ENCODE data around the gene RDX. TPM values are rescaled to one million over a fixed set of nuclear protein-coding genes. Genes with fewer than 3 reads are reported as not detected.
A peak's percentile ranks its signal among the peaks of the same experiment; 100 is the strongest.
"Not testable (repeated sequence)": the region's sequence is repeated elsewhere in the genome, so short reads cannot be mapped to it uniquely, and the experiment has no call there.

RDX gene
- total RNA-seq, 2 donors from 2014 or later = 78.0 to 161 TPM

DNA sequence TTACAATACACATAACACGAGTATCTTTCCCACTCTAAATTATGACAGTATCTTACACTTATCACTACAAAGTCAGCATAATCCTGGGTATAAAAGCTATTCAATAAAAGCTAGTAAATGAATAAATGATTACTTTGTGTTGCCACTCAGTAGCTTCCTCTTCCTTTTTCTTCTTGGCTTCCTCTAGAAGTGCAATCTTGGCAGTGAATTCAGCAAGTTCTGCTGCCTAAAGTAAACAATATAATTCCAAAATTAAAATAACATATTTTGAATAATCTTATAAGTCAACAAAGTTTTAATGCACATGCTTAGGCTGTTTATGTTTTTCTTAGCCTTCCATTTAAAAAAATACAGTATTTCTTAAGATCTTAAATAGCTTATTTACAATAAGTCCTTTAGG lies 60.4 kb downstream of the RDX start:
- no peaks in the 10 kb centered on the region for H3K9me3 Mint-ChIP-seq
- H3K4me3 Mint-ChIP-seq = no peak overlapping the region
- H3K4me1 Mint-ChIP-seq (ENCODE audit: low read depth in 2 of 2) = peaks cover 0 to 4% of the 10 kb centered on the region in 2 donors
- H3K27ac Mint-ChIP-seq = no peak overlapping the region
- no peak for ATAC-seq
- no peaks in the 10 kb centered on the region for H3K27me3 Mint-ChIP-seq
- no peak for DNase-seq (ENCODE audit: low spot score)
- peaks cover 43% of the 10 kb centered on the region for H3K36me3 Mint-ChIP-seq

DNA sequence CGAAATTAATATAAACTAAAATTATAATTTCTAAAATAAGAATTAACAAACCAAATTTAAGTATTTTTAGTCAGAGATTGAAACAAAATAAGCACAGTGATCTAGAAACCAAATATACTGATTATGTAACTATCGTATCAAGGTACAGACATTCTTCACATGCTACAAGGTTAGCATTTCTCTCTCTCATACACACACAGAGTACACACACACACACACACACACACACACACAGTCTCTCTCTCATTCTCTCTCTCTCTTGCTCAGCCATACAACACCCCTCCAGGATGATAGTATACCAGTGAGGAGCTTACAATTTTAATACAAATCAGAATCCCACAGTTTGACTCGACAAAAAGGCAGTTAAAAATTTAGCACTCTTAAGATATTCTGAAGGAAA lies 66.0 kb downstream of the RDX start:
- peaks cover 38% of the 10 kb centered on the region for H3K36me3 Mint-ChIP-seq
- no peaks in the 10 kb centered on the region for H3K4me1 Mint-ChIP-seq (ENCODE audit: low read depth in 2 of 2)
- no peak for ATAC-seq
- no peak overlapping the region for H3K4me3 Mint-ChIP-seq
- no peaks in the 10 kb centered on the region for H3K9me3 Mint-ChIP-seq
- DNase-seq (ENCODE audit: low spot score) = no peak
- H3K27ac Mint-ChIP-seq = no peak overlapping the region
- no peaks in the 10 kb centered on the region for H3K27me3 Mint-ChIP-seq

DNA sequence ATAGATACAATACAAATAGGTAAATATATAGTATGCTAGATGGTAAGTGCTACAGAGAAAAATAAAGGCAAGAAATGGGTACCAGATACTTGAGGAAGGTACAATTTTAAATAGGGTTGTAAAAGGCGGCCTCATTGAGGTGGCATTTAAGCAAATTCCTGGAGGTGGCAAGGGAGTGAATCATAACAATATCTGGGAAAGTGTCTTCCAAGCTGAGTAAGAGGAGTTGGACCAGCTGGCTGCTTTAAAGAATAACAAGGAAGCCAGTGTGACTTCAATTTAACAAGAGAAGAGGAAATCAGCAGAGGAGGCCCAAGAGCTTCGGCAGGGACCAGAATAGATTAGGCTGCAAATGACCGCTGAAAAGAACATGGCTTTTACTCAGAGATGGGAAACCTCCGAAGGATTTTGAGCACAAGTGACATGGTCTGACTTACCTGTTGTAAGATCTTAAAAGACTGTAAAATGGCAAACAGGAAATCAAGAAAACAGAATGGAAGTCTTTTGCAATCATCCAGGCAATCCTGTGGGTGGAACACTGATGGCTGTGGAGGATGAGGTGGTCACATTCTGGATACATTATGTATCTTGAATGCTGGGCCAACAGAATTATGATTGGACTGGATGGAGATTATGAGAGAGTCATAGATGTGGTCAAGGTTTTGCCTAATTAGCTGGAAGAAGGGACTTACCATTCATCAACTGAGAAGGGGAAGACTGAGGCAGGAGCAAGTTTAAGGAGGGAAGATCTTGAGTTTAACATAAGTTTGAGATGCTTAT lies 77.2 kb downstream of the RDX start:
- H3K27me3 Mint-ChIP-seq = no peaks in the 10 kb centered on the region
- DNase-seq (ENCODE audit: low spot score) (no peak), ATAC-seq (no peak)
- no peaks in the 10 kb centered on the region for H3K4me1 Mint-ChIP-seq (ENCODE audit: low read depth in 2 of 2)
- H3K9me3 Mint-ChIP-seq = no peaks in the 10 kb centered on the region
- H3K36me3 Mint-ChIP-seq = peaks cover 5% of the 10 kb centered on the region
- H3K27ac Mint-ChIP-seq = no peak overlapping the region
- no peak overlapping the region for H3K4me3 Mint-ChIP-seq

DNA sequence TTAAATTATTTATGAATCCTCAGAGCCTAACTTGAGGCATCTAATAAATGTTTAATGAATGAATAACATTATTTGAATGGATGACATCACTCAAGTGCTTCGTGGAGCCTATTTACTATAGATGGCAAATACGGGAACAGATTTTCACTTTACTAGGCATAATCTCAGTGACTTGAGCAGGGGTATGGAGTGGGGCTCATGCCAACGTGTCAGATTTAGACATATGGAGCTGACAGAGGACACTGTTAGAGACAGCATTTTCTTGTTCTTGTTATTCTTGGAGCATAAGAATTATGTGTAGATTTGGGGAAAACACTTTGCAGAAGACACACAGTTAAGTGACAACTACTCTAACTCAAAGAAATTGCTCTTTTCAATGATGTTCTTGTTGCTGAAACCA lies 78.5 kb downstream of the RDX start:
- Mint-ChIP-seq H3K9me3 (no peaks in the 10 kb centered on the region), H3K27me3 (peaks cover 0 to under 1% of the 10 kb centered on the region in 2 donors), H3K36me3 (peaks cover 5% of the 10 kb centered on the region), H3K4me3 (no peak overlapping the region), H3K4me1 (ENCODE audit: low read depth in 2 of 2) (no peaks in the 10 kb centered on the region), H3K27ac (no peak overlapping the region)
- DNase-seq (ENCODE audit: low spot score) (no peak), ATAC-seq (no peak)

DNA sequence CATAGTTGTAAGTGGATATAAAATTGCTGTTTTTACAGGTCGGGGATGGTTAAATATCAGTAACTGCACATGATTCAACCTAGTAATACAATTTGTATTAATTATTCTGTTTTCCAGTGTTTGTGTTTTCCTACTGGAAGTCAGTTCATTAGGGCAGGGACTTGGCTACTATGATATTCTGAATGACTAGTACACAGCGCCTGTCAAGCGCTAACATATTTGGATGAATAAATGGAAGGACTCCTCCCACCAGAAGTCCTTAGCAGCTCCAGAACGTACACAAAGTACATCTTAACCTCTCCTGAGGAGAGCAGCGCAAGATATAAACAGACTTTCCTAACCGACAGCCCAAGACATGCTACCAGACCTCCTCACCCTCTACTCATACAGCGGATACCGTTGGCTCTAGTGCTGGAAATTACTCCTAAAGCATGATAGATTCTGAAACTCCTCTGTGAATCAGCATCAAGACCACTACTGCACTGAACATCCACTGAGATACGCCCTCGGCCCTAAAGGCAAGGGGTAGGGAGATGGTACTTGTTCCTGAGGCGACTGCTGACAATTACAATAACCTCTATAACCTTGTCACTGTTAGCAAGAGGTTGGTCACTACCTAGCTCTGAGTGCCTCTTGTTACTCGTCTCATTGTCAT lies 79.1 kb downstream of the RDX start:
- DNase-seq (ENCODE audit: low spot score) = no peak
- H3K27me3 Mint-ChIP-seq = peaks cover 0 to 2% of the 10 kb centered on the region in 2 donors
- no peaks in the 10 kb centered on the region for H3K4me1 Mint-ChIP-seq (ENCODE audit: low read depth in 2 of 2)
- no peak overlapping the region for H3K4me3 Mint-ChIP-seq
- H3K36me3 Mint-ChIP-seq = peaks cover 5% of the 10 kb centered on the region
- no peaks in the 10 kb centered on the region for H3K9me3 Mint-ChIP-seq
- H3K27ac Mint-ChIP-seq = no peak overlapping the region
- ATAC-seq = peak; percentile 32 to 80

DNA sequence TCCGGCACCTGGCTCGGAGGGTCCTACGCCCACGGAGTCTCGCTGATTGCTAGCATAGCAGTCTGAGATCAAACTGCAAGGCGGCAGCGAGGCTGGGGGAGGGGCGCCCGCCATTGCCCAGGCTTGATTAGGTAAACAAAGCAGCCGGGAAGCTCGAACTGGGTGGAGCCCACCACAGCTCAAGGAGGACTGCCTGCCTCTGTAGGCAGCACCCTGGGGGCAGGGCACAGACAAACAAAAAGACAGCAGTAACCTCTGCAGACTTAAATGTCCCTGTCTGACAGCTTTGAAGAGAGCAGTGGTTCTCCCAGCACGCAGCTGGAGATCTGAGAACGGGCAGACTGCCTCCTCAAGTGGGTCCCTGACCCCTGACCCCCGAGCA lies 87.1 kb downstream of the RDX start:
- not testable (repeated sequence) for H3K27me3 Mint-ChIP-seq; H3K4me1 Mint-ChIP-seq (ENCODE audit: low read depth in 2 of 2); DNase-seq (ENCODE audit: low spot score); H3K27ac Mint-ChIP-seq; H3K36me3 Mint-ChIP-seq; H3K9me3 Mint-ChIP-seq; ATAC-seq
- peak overlapping the region; percentile 51 for H3K4me3 Mint-ChIP-seq

DNA sequence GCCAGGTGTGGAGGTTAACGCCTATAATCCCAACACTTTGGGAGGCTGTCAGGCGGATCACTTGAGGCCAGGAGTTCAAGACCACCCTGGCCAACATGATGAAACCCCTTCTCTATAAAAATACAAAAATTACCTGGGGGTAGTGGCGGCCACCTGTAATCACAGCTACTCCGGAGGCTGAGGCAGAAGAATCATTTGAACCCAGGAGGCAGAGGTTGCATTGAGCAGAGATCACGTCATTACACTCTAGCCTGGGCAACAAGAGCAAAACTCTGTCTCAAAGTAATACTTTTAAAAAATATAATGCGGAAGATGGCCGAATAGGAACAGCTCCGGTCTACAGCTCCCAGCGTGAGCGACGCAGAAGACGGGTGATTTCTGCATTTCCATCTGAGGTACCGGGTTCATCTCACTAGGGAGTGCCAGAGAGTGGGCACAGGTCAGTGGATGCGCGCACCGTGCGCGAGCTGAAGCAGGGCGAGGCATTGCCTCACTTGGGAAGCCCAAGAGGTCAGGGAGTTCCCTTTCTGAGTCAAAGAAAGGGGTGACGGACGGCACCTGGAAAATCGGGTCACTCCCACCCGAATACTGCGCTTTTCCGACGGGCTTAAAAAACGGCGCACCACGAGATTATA lies 87.6 kb downstream of the RDX start:
- H3K4me3 Mint-ChIP-seq = peak overlapping the region; percentile 51
- H3K36me3 Mint-ChIP-seq; H3K27ac Mint-ChIP-seq; DNase-seq (ENCODE audit: low spot score); H3K4me1 Mint-ChIP-seq (ENCODE audit: low read depth in 2 of 2); ATAC-seq; H3K9me3 Mint-ChIP-seq; H3K27me3 Mint-ChIP-seq: not testable (repeated sequence)

DNA sequence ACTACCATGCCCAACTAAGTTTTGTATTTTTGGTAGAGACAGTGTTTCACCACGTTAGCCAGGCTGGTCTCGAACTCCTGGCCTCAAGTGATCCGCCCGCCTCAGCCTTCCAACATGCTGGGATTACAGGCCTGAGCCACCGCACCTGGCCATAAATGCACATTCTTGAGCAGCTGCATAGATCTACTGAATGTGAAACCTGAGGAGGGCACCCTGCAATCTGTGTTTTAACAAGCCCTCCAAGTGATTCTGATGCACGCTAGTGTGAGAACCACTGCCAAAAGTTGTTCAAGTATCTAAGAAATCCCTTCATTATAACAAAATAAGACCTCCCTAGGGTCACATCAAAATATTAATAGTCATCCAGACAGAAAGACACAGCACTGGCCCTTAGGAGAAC lies 89.3 kb downstream of the RDX start:
- no peaks in the 10 kb centered on the region for H3K36me3 Mint-ChIP-seq
- H3K9me3 Mint-ChIP-seq = no peaks in the 10 kb centered on the region
- no peak overlapping the region for H3K27ac Mint-ChIP-seq
- ATAC-seq (no peak), DNase-seq (ENCODE audit: low spot score) (no peak)
- peaks cover 0 to 2% of the 10 kb centered on the region in 2 donors for H3K27me3 Mint-ChIP-seq
- no peaks in the 10 kb centered on the region for H3K4me1 Mint-ChIP-seq (ENCODE audit: low read depth in 2 of 2)
- H3K4me3 Mint-ChIP-seq = no peak overlapping the region

DNA sequence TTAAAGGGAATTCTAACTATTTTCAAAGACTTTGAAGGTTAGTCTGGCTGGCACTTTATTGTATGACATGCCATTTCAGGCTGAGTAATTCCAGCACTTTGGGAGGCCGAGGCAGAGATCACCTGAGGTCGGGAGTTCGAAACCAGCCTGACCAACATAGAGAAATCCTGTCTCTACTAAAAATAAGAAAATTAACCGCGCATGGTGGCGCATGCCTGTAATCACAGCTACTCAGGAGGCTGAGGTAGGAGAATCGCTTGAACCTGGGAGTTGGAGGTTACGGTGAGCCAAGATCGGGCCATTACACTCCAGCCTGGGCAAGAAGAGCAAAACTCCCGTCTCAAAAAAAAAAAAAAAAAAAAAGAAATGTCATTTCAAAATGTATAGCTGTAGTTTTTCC lies 95.6 kb downstream of the RDX start:
- ATAC-seq = no peak

DNA sequence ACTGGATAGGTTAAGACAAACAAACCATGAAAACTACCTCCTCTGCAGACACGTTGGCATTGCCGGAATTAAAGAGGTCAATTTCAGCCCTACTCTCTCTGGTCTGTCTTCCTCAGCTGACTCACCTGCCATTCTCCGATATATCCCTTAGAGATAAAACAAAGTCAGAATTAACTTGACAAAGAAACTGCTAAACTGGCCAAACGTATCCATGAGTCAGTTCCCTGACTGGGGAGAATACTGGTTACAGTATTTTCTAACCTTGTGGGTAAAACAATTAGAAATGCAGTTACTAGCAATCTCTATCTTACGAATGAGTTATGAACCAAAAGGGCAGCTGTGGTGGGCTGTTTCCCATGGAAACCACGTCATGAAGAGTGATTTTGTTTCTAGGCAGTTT lies 96.2 kb downstream of the RDX start:
- Mint-ChIP-seq H3K27ac (no peak overlapping the region), H3K27me3 (no peaks in the 10 kb centered on the region), H3K36me3 (no peaks in the 10 kb centered on the region), H3K4me3 (no peak overlapping the region), H3K4me1 (ENCODE audit: low read depth in 2 of 2) (no peaks in the 10 kb centered on the region), H3K9me3 (no peaks in the 10 kb centered on the region)
- ATAC-seq = no peak
- DNase-seq (ENCODE audit: low spot score) = no peak

More for the DNA sequence above, 95.6 kb downstream of the RDX start:
- Mint-ChIP-seq H3K27ac (no peak overlapping the region), H3K4me1 (ENCODE audit: low read depth in 2 of 2) (no peaks in the 10 kb centered on the region), H3K4me3 (no peak overlapping the region), H3K27me3 (no peaks in the 10 kb centered on the region), H3K9me3 (no peaks in the 10 kb centered on the region), H3K36me3 (no peaks in the 10 kb centered on the region)
- DNase-seq (ENCODE audit: low spot score) = no peak

DNA sequence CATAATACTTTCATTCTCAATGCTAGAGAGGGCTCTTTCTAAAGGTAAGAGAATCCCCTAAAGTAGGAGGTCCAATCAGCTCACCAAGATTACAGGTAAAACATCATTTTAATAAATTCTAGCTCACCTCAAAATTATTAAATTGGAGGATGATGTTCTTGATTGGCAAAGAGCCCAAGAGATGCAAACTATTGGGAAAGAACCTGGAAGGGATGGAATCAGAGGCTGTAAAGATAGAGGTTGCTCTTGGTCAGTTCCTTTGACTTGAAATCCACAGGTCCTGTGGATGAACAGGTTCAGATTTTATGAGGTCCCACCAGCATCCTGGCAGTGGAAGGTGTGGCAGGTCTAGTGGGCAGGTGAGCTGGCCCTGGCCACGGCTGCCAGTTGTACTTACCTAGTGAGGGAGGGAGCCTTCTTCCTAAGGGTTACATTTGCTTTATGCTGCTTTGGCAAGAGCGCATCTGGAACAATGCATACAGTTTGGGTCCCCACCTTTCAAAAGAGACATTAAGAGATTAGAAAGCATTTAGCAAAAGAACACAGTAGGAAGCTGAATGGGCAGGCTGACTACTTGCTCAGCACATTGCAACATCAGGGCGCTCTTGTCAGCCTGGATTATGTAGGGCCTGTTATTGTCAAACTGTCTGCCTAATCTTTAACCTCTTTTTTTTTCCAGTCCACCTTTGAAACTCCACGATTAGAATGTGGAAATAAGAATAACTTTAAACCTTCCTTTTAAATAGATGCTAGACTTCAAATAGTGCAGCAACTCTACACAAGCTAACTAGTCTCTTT lies 97.0 kb downstream of the RDX start:
- Mint-ChIP-seq H3K9me3 (no peaks in the 10 kb centered on the region), H3K27ac (no peak overlapping the region), H3K36me3 (no peaks in the 10 kb centered on the region), H3K4me3 (no peak overlapping the region), H3K4me1 (ENCODE audit: low read depth in 2 of 2) (no peaks in the 10 kb centered on the region), H3K27me3 (no peaks in the 10 kb centered on the region)
- no peak for ATAC-seq
- no peak for DNase-seq (ENCODE audit: low spot score)

DNA sequence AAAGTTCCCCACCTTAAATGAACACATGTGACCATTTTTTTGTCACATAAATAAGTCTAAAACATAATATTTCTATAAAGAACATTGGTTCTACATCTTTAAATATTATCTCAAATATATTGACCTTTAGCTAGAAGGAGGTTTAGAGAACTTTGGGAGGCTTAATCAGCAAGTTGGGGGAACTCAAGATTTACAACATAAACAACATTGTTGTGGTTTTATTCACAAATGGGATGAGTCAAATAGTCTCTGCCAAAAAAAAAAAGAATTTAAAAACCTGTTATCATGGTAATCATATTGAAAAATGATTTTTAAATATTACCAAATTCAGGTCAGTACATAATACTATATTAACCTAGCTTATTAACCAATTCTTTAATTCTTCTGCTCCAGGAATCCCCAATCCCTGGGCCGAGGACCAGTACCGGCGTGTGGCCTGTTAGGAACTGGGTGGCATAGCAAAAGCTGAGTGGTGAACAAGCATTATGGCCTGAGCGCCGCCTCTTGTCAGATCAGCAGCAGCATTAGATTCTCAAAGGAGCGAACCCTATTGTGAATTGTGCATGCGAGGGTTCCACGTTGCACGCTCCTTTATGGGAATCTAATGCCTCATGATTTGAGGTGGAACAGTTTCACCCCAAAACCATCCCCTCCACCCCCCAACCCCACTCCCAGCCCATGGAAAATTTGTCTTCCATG lies 98.2 kb downstream of the RDX start:
- Mint-ChIP-seq H3K4me1 (ENCODE audit: low read depth in 2 of 2) (no peaks in the 10 kb centered on the region), H3K4me3 (no peak overlapping the region), H3K27me3 (peaks cover under 1 to 2% of the 10 kb centered on the region in 2 donors), H3K27ac (no peak overlapping the region), H3K36me3 (no peaks in the 10 kb centered on the region), H3K9me3 (no peaks in the 10 kb centered on the region)
- no peak for ATAC-seq
- no peak for DNase-seq (ENCODE audit: low spot score)

DNA sequence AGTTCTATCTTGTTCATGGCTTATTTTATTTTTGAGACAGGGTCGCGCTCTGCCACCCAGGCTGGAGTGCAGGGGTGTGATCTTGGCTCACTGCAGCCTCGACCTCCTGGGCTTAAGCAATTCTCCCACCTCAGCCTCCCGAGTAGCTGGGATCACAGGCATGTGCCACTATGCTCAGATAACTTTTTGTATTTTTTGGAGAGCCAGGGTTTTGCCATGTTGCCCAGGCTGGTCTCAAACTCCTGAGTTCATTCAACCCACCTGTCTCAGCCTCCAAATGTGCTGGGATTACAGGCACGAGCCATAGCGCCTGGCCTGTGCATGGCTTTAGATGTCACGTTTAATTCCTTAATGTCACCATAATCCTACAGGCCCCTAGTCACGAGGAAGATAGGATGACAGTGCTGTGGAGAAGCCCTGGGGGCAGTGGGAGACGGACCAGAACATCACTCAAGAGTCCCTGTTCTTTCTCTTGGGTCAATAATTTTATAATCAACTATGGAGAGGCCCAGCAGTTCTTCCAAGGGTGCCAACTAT lies 99.5 kb downstream of the RDX start:
- ATAC-seq = no peak
- Mint-ChIP-seq H3K9me3 (peaks cover 5% of the 10 kb centered on the region), H3K4me3 (no peak overlapping the region), H3K36me3 (no peaks in the 10 kb centered on the region), H3K27ac (no peak overlapping the region), H3K27me3 (peaks cover 7 to 10% of the 10 kb centered on the region in 2 donors), H3K4me1 (ENCODE audit: low read depth in 2 of 2) (peaks cover 3 to 8% of the 10 kb centered on the region in 2 donors)
- no peak for DNase-seq (ENCODE audit: low spot score)
